ENCODE data around the gene KIRREL2.

- TF ChIP-seq CTCF (conservative IDR thresholded peaks at IDR 0.05; ENCODE audit: low read depth, low read length) (peak; percentile 57), EZH2 (IDR thresholded peaks at IDR 0.05; ENCODE audit: borderline replicate concordance, low read depth, low read length, poor library complexity, severe bottlenecking) (no peak)
Observed at GRCh38 chr19:35882114-35882832, 25.6 kb downstream of the KIRREL2 start.
